22Rv1 (cell line): Measurements from ENCODE around the gene NAT10.

Source experiments
- H3K27ac ChIP-seq: fragments of 450-650 bp; 2 replicates; pipeline ENCODE4 v1.5.1; 2017
- CTCF ChIP-seq: fragments of 450-650 bp; IDR thresholded peaks from 2 replicates; pipeline ENCODE4 v1.5.1; 2017; ENCODE audit warnings: mild to moderate bottlenecking
- ZFX ChIP-seq: fragments of 450-650 bp; IDR thresholded peaks from 2 replicates; pipeline ENCODE4 v1.6.1; 2017; ENCODE audit warnings: antibody characterized with exemption, borderline replicate concordance

NAT10 gene

DNA sequence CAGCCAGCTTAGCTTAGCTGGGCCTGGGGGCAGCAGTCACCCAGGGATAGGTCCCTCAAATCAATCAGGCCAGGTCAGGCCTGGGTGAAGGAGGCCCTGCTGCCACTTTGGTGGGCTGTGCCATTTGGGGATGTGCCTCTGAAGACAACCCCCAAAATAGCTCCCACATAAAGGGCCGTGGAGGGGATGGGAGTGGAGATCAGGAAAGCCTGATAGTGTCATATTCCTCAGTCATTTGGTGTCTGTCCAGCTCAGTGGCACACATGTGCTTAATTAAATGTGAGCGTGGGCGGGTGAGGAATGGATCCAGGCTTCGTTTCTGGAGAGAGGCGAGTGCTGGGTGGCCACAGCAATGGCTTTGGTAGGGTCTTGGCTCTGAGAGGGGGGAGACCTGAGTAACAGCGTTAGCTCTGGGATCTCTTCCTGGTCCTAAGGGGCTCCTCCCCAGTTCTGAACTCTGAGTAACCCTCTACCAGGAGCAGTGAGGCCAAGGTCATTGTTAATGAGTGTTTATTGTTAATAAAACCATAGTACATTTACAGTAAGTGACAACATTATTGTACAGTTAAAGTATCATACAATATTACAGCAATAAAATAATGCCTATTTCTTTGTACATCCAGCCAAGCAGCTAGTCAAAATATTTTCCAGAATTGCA, 45.2 kb downstream of the NAT10 start:
- no peak overlapping the region; the same call in 1 of the 2 replicates for H3K27ac ChIP-seq
- TF ChIP-seq ZFX (no peak), CTCF (no peak)

GRCh38 chr11:34151166-34151565, 45.7 kb downstream of the NAT10 start:
- TF ChIP-seq CTCF, result no peak
- TF ChIP-seq ZFX, result no peak
- H3K27ac ChIP-seq, result no peak overlapping the region

- no peak overlapping the region for H3K27ac ChIP-seq
- TF ChIP-seq ZFX (no peak), CTCF (no peak)
These were observed 46.8 kb downstream of the NAT10 start for GRCh38 chr11:34151916-34152845.

- TF ChIP-seq ZFX, result no peak
- TF ChIP-seq CTCF, result no peak
- H3K27ac ChIP-seq, result no peak overlapping the region
These were observed 48.8 kb downstream of the NAT10 start for GRCh38 chr11:34154059-34154875.

DNA sequence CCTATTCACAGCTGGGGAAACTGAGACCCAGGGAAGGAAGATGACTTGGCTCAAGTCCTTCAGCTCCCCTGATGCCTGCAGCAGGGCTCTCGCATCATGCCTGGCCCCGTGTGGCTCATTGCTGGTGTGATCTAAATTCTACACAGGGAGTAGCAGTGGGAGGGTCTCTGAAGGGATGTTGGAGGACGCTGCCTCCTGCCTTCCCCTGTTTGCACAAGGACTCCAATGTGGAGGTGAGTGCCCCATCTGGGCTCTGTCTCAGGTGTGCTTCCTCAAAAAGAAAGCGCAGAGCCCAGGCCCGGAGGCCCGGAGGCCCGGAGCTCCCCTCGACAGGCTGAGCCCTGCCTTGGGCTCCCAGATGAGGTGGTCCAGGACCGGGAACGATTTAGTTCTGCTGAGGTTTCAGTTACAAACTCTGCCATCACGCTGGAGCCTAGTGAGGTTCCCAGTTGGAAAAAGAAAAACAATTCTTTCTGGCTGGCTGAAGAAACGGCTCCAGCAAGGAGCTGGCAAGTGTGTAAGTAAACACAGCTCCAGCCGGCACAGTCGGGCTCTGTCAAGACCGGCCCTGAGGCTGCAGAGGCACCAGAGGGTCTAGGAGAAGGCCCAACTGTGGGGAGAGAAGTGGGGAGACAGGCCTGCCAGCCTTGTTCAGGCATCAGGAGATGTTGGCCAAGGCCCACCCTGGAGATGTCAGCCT, 49.8 kb downstream of the NAT10 start:
- TF ChIP-seq CTCF (no peak), ZFX (no peak)
- no peak overlapping the region for H3K27ac ChIP-seq

- H3K27ac ChIP-seq, result no peak overlapping the region
- TF ChIP-seq ZFX, result no peak
- TF ChIP-seq CTCF, result no peak
These were observed 50.3 kb downstream of the NAT10 start for GRCh38 chr11:34155757-34156062.
